ENCODE results near the gene ROM1. TPM values are rescaled to one million over a fixed set of nuclear protein-coding genes. Genes with fewer than 3 reads are reported as not detected.

ROM1 gene
- total RNA-seq, 2 donors from 2014 or later, result 1.8 to 4.0 TPM

GRCh38 chr11:62664405-62665074 is 51.5 kb downstream of the ROM1 start:
- DNase-seq (peak; percentile 65 to 76 (median 70)), ATAC-seq (peak; percentile 69)
- Histone ChIP-seq H3K27me3 (no peaks in the 10 kb centered on the region), H3K4me1 (peaks cover 41% of the 10 kb centered on the region), H3K36me3 (replicated peaks in 1 of 2; ENCODE audit: insufficient read depth in 1 of 2, low read depth in 2 of 2) (peaks cover 0 to 2% of the 10 kb centered on the region in 2 donors), H3K9me3 (no peaks in the 10 kb centered on the region), H3K4me3 (peak overlapping the region; percentile 67 to 82), H3K27ac (peak overlapping the region; percentile 79 to 94 (median 84))
- intact Hi-C loops (cut with DNase I), result no loop called here
- no peak for TF ChIP-seq POLR2A (IDR thresholded peaks at IDR 0.05)
- no peak for TF ChIP-seq CTCF (IDR thresholded peaks at IDR 0.05)
- WGBS, 2 donors, result 3 to 4% methylated on average over 21 to 36 of the region's 36 CpGs

Small RNAs within 50 kb of the gene (microRNA-seq; reads per million reads assigned to microRNA genes)
- gene MIR6747 (ENCODE audit: borderline number of aligned reads in 2 of 2, borderline replicate concordance in 2 of 2), result 0 to 0.45 reads per million in 2 donors

Small RNAs within 50 kb of the gene (small RNA-seq; reads per million reads assigned to genes)
- gene AP001458.1, result not detected
- not detected for gene MIR6747

Other genes with a start within 250 kb of the ROM1 start
- not detected for gene SCGB1A1, start 194.2 kb upstream of the ROM1 start, total RNA-seq
- gene AHNAK, start 66.5 kb upstream of the ROM1 start, total RNA-seq, result 100 to 1,000 TPM; 168 to 241 TPM
- gene EEF1G, start 39.4 kb upstream of the ROM1 start, total RNA-seq, result 1,000 to 10,000 TPM in 1 of 2 donors, 100 to 1,000 TPM in 1; 893 to 1,161 TPM
- 10 to 100 TPM; 10.1 to 11.2 TPM for gene TUT1, start 21.7 kb upstream of the ROM1 start, total RNA-seq
- 10 to 100 TPM; 26.2 to 29.3 TPM for gene MTA2, start 11.4 kb upstream of the ROM1 start, total RNA-seq
- 10 to 100 TPM; 31.4 to 69.9 TPM for gene EML3, start 482 bp upstream of the ROM1 start, total RNA-seq
- gene B3GAT3, start 8.7 kb downstream of the ROM1 start, total RNA-seq, result 10 to 100 TPM; 17.1 to 63.0 TPM
- 10 to 100 TPM; 62.3 to 64.9 TPM for gene GANAB, start 33.4 kb downstream of the ROM1 start, total RNA-seq
- gene INTS5, start 40.0 kb downstream of the ROM1 start, total RNA-seq, result 10 to 100 TPM; 11.4 to 21.1 TPM
- 10 to 100 TPM; 18.2 to 24.4 TPM for gene C11orf98, start 52.0 kb downstream of the ROM1 start, total RNA-seq
- gene CSKMT, start 52.1 kb downstream of the ROM1 start, total RNA-seq, result 100 to 1,000 TPM in 1 of 2 donors, 1 to 10 TPM in 1; 5.4 to 110 TPM
- 10 to 100 TPM; 10.4 to 12.9 TPM for gene UQCC3, start 58.4 kb downstream of the ROM1 start, total RNA-seq
- gene LBHD1, start 59.0 kb downstream of the ROM1 start, total RNA-seq, result 1 to 10 TPM; 4.9 to 5.6 TPM
- 100 to 1,000 TPM; 129 to 204 TPM for gene UBXN1, start 65.8 kb downstream of the ROM1 start, total RNA-seq
- 1 to 10 TPM; 3.1 to 4.6 TPM for gene LRRN4CL, start 76.3 kb downstream of the ROM1 start, total RNA-seq
- 100 to 1,000 TPM in 1 of 2 donors, 10 to 100 TPM in 1; 44.6 to 248 TPM for gene BSCL2, start 94.2 kb downstream of the ROM1 start, total RNA-seq
- gene GNG3, start 94.4 kb downstream of the ROM1 start, total RNA-seq, result 1 to 10 TPM in 1 of 2 donors, not detected in 1; 1.0 TPM
- gene HNRNPUL2, start 114.2 kb downstream of the ROM1 start, total RNA-seq, result 10 to 100 TPM; 19.1 to 20.5 TPM
- 10 to 100 TPM; 12.5 to 18.5 TPM for gene TTC9C, start 115.2 kb downstream of the ROM1 start, total RNA-seq
- gene ZBTB3, start 140.9 kb downstream of the ROM1 start, total RNA-seq, result 1 to 10 TPM; 3.9 to 4.0 TPM
- 10 to 100 TPM; 19.2 to 35.9 TPM for gene POLR2G, start 148.3 kb downstream of the ROM1 start, total RNA-seq
- 10 to 100 TPM; 23.9 to 39.9 TPM for gene TAF6L, start 158.1 kb downstream of the ROM1 start, total RNA-seq
- gene TMEM179B, start 174.1 kb downstream of the ROM1 start, total RNA-seq, result 10 to 100 TPM; 40.9 to 41.8 TPM
- gene TMEM223, start 178.7 kb downstream of the ROM1 start, total RNA-seq, result 10 to 100 TPM in 1 of 2 donors, 1 to 10 TPM in 1; 6.2 to 29.0 TPM
- 100 to 1,000 TPM in 1 of 2 donors, 10 to 100 TPM in 1; 49.8 to 108 TPM for gene NXF1, start 192.2 kb downstream of the ROM1 start, total RNA-seq
- gene STX5, start 218.8 kb downstream of the ROM1 start, total RNA-seq, result 10 to 100 TPM; 20.1 to 23.6 TPM
- not detected for gene TEX54, start 219.6 kb downstream of the ROM1 start, total RNA-seq
- 10 to 100 TPM; 15.8 to 40.0 TPM for gene WDR74, start 226.3 kb downstream of the ROM1 start, total RNA-seq

Data from body of pancreas (tissue), 4 donors.